Testis (tissue), 2 donors: Measurements from ENCODE around the gene CD28.

Experiments
- CTCF ChIP-seq, 3 experiments: fragments of 450-650 bp in 2 of 3; fragments of 200-600 bp in 1 of 3; sonication (generic) in 1 of 3; IDR thresholded peaks; one replicate each; pipeline ENCODE4 v1.5.1; 2016 to 2019; ENCODE audit warnings: antibody characterized with exemption in 3 of 3, mild to moderate bottlenecking in 2 of 3, moderate library complexity in 1 of 3
- POLR2A ChIP-seq: fragments of 450-650 bp; IDR thresholded peaks from one replicate; pipeline ENCODE4 v1.6.1; 2017; ENCODE audit warnings: antibody characterized with exemption, mild to moderate bottlenecking, moderate library complexity

GRCh38 chr2:203687165-203687564 is 19.3 kb upstream of the CD28 start:
- no peak for TF ChIP-seq POLR2A
- no peak for TF ChIP-seq CTCF (IDR thresholded peaks at IDR 0.05)
